SK-N-SH treated with all-trans-retinoic acid at 6 μM for 48 hours (cell line): ENCODE results near the gene PPM1H.

Source experiments
- ATAC-seq: fragments of 200-7000 bp; cut with Tn5 transposase; 3 replicates; pipeline ENCODE4 v1.9.1; 2020; ENCODE audit warnings: mild to moderate bottlenecking, moderate library complexity
- ARNTL ChIP-seq: fragments of 450-650 bp; formaldehyde crosslinking; IDR thresholded peaks from 2 replicates; pipeline ENCODE4 v1.5.0; 2020; ENCODE audit warnings: low read depth, mild to moderate bottlenecking, moderate library complexity, borderline replicate concordance
- BACH2 ChIP-seq: fragments of 250-450 bp; sonication (Bioruptor Pico); IDR thresholded peaks from 2 replicates; pipeline ENCODE4 v1.9.0; 2021; ENCODE audit warnings: mild to moderate bottlenecking, borderline replicate concordance
- CREB5 ChIP-seq: fragments of 250-450 bp; sonication (Bioruptor Pico); IDR thresholded peaks from 2 replicates; pipeline ENCODE4 v1.5.1; 2020; ENCODE audit warnings: low read depth, mild to moderate bottlenecking, moderate library complexity
- CSDC2 ChIP-seq: fragments of 250-450 bp; sonication (Bioruptor Pico); IDR thresholded peaks from 2 replicates; pipeline ENCODE4 v1.5.0; 2020; ENCODE audit warnings: mild to moderate bottlenecking, moderate library complexity
- CSRNP3 ChIP-seq: fragments of 250-450 bp; sonication (Bioruptor Pico); IDR thresholded peaks from 2 replicates; pipeline ENCODE4 v1.5.1; 2021; ENCODE audit warnings: mild to moderate bottlenecking, moderate library complexity
- ESRRG ChIP-seq: fragments of 250-450 bp; sonication (Bioruptor Pico); IDR thresholded peaks from 2 replicates; pipeline ENCODE4 v1.6.1; 2021; ENCODE audit warnings: mild to moderate bottlenecking
- GLIS3 ChIP-seq: fragments of 250-450 bp; sonication (Bioruptor Pico); IDR thresholded peaks from 2 replicates; pipeline ENCODE4 v1.5.0; 2020; ENCODE audit warnings: mild to moderate bottlenecking, moderate library complexity
- ISL1 ChIP-seq: fragments of 250-450 bp; sonication (Bioruptor Pico); IDR thresholded peaks from 2 replicates; pipeline ENCODE4 v2.1.2; 2022; ENCODE audit warnings: mild to moderate bottlenecking, moderate library complexity
- OSR1 ChIP-seq: fragments of 250-450 bp; sonication (Bioruptor Pico); IDR thresholded peaks from 2 replicates; pipeline ENCODE4 v1.8.0; 2022; ENCODE audit warnings: moderate library complexity, mild to moderate bottlenecking, inconsistent platforms
- PATZ1 ChIP-seq: fragments of 250-450 bp; sonication (Bioruptor Pico); IDR thresholded peaks from 2 replicates; pipeline ENCODE4 v1.8.0; 2020; ENCODE audit warnings: mild to moderate bottlenecking, moderate library complexity, borderline replicate concordance
- RARB ChIP-seq: fragments of 250-450 bp; sonication (Bioruptor Pico); IDR thresholded peaks from 2 replicates; pipeline ENCODE4 v1.8.0; 2021; ENCODE audit warnings: mild to moderate bottlenecking, moderate library complexity
- SNAI2 ChIP-seq: fragments of 250-450 bp; sonication (Bioruptor Pico); IDR thresholded peaks from 2 replicates; pipeline ENCODE4 v1.5.0; 2020; ENCODE audit warnings: mild to moderate bottlenecking, moderate library complexity
- TCF4 ChIP-seq: fragments of 250-450 bp; sonication (Bioruptor Pico); IDR thresholded peaks from 2 replicates; pipeline ENCODE4 v1.8.0; 2021; ENCODE audit warnings: mild to moderate bottlenecking, moderate library complexity, borderline replicate concordance
- TOX ChIP-seq: fragments of 250-450 bp; sonication (Bioruptor Pico); IDR thresholded peaks from 2 replicates; pipeline ENCODE4 v1.8.0; 2021; ENCODE audit warnings: mild to moderate bottlenecking, moderate library complexity, borderline replicate concordance
- TSHZ2 ChIP-seq: fragments of 250-450 bp; sonication (Bioruptor Pico); IDR thresholded peaks from 2 replicates; pipeline ENCODE4 v1.5.0; 2020; ENCODE audit warnings: mild to moderate bottlenecking, moderate library complexity
- ZC3H10 ChIP-seq: fragments of 250-450 bp; sonication (Bioruptor Pico); IDR thresholded peaks from 2 replicates; pipeline ENCODE4 v1.5.1; 2021; ENCODE audit warnings: mild to moderate bottlenecking, moderate library complexity
- ZFP3 ChIP-seq: fragments of 250-450 bp; sonication (Bioruptor Pico); IDR thresholded peaks from 2 replicates; pipeline ENCODE4 v1.5.0; 2020; ENCODE audit warnings: mild to moderate bottlenecking, moderate library complexity
- ZFP30 ChIP-seq: fragments of 450-650 bp; formaldehyde crosslinking; IDR thresholded peaks from 2 replicates; pipeline ENCODE4 v1.5.0; 2022; ENCODE audit warnings: mild to moderate bottlenecking, moderate library complexity
- ZNF565 ChIP-seq: fragments of 450-650 bp; formaldehyde crosslinking; conservative IDR thresholded peaks from 2 replicates; pipeline ENCODE4 v1.5.0; 2020; ENCODE audit warnings: low read depth, mild to moderate bottlenecking, moderate library complexity
- ZNF70 ChIP-seq: fragments of 450-650 bp; formaldehyde crosslinking; IDR thresholded peaks from 2 replicates; pipeline ENCODE4 v1.5.0; 2020; ENCODE audit warnings: mild to moderate bottlenecking, moderate library complexity
- ZNF8 ChIP-seq: fragments of 450-650 bp; formaldehyde crosslinking; IDR thresholded peaks from 2 replicates; pipeline ENCODE4 v1.5.0; 2020; ENCODE audit warnings: mild to moderate bottlenecking, moderate library complexity

Gene PPM1H

GRCh38 chr12:62843716-62844115 is 91.2 kb downstream of the PPM1H start:
- TF ChIP-seq ZNF70 (no peak), TCF4 (CRISPR knock-in tag) (no peak), ZC3H10 (CRISPR knock-in tag) (no peak), ISL1 (CRISPR knock-in tag) (no peak), ZFP3 (CRISPR knock-in tag) (no peak), RARB (no peak), OSR1 (CRISPR knock-in tag) (no peak), BACH2 (CRISPR knock-in tag) (no peak), TSHZ2 (no peak), CSRNP3 (no peak), GLIS3 (CRISPR knock-in tag) (no peak), ARNTL (CRISPR knock-in tag) (no peak), CREB5 (no peak), TOX (CRISPR knock-in tag) (no peak), SNAI2 (CRISPR knock-in tag) (no peak), PATZ1 (CRISPR knock-in tag) (no peak), ESRRG (no peak)
- ATAC-seq: no peak

- ATAC-seq: no peak; the same call in 2 of the 3 replicates
- TF ChIP-seq ZNF8 (CRISPR knock-in tag) (no peak), TOX (CRISPR knock-in tag) (no peak), ESRRG (no peak), PATZ1 (CRISPR knock-in tag) (no peak), TSHZ2 (no peak), TCF4 (CRISPR knock-in tag) (no peak), RARB (no peak), BACH2 (CRISPR knock-in tag) (no peak), ZFP3 (CRISPR knock-in tag) (no peak), ARNTL (CRISPR knock-in tag) (no peak), OSR1 (CRISPR knock-in tag) (no peak), CREB5 (no peak), CSRNP3 (no peak), ZFP30 (CRISPR knock-in tag) (no peak), SNAI2 (CRISPR knock-in tag) (no peak), ISL1 (CRISPR knock-in tag) (no peak), CSDC2 (CRISPR knock-in tag) (no peak), ZNF565 (CRISPR knock-in tag) (no peak)
- TF ChIP-seq, all 23 proteins: peak for 0
These were observed 93.1 kb downstream of the PPM1H start for GRCh38 chr12:62841846-62842245.
